Measurements from ENCODE around the gene TRAK1. TPM values are rescaled to one million over a fixed set of nuclear protein-coding genes. Genes with fewer than 3 reads are reported as not detected.
A peak's percentile ranks its signal among the peaks of the same experiment; 100 is the strongest.

Gene TRAK1
- total RNA-seq, 1 donor: 52.2 TPM

DNA sequence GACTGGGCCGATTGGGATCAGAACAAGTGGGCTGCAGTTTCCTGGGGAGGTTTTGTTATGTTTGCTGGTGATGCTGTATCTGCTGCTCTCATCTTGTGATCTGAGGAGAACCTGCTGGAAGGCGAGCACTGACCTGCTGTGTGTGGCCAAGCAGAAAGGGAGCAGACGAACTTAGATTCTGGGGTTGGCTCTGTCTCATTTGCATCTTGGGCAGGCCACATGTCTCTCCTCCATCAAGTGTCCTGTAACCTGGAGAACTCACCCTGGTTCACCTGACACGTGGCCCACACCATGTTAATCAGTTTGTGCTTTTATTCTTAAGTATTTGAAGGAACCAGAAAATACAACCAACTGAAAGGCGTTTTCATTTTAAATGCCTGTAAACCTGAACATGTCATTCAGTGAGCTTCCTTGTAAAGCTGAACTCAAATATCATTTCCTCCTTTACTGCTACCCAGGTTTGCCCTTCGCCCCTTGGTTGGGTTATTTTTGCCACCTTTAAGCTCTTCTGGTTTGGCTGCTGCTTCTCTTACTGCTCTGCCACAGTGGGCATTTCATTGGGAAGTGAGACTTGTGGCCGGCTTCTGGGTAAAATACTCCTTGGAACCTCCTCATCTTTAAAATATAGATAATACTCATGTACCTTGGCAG lies 33.5 kb upstream of the TRAK1 start:
- H3K4me3 ChIP-seq (ENCODE audit: low read depth, low read length): no peak overlapping the region
- no peak for DNase-seq (ENCODE audit: low read depth)
- TF ChIP-seq, protein P1, sequence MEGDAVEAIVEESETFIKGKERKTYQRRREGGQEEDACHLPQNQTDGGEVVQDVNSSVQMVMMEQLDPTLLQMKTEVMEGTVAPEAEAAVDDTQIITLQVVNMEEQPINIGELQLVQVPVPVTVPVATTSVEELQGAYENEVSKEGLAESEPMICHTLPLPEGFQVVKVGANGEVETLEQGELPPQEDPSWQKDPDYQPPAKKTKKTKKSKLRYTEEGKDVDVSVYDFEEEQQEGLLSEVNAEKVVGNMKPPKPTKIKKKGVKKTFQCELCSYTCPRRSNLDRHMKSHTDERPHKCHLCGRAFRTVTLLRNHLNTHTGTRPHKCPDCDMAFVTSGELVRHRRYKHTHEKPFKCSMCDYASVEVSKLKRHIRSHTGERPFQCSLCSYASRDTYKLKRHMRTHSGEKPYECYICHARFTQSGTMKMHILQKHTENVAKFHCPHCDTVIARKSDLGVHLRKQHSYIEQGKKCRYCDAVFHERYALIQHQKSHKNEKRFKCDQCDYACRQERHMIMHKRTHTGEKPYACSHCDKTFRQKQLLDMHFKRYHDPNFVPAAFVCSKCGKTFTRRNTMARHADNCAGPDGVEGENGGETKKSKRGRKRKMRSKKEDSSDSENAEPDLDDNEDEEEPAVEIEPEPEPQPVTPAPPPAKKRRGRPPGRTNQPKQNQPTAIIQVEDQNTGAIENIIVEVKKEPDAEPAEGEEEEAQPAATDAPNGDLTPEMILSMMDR (IDR thresholded peaks at IDR 0.05; ENCODE audit: insufficient read depth, low read depth, low read length): no peak

DNA sequence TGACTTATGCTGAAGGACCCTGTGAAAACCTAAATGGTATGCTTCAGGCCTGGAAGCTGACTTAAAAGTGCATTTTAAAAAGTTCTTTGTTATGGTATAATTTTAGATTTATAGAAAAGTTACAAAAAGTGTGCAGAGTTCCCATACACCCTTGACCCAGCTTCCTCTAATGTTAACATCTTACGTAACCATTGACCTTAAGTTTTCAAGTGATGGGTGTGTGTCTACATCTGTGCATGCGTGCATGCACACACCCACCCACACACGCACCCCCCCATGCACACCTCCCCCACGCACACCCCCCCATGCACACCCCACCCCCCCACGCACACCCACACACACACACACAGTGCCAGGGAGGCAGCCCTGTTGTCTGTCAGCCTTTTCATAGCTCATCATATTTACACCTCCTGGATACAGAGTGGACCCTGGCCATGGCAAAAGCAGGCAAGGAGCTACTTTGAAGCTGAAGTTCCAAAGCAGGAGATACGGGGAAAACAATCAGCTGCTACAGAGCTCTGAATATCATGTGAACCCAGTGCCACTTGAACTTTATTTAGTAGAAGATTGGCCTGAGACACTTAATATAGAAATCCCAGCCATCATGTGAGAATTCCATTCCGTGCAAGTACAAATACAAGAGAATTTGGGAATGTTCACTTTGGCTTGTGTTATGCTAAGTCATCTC lies 30.0 kb upstream of the TRAK1 start:
- no peak overlapping the region for H3K4me3 ChIP-seq (ENCODE audit: low read depth, low read length)
- peak; percentile 34 for DNase-seq (ENCODE audit: low read depth)
- TF ChIP-seq, protein P1 (IDR thresholded peaks at IDR 0.05; ENCODE audit: insufficient read depth, low read depth, low read length): no peak

GRCh38 chr3:42061713-42062380 lies 29.3 kb upstream of the TRAK1 start:
- peak; percentile 83 for DNase-seq (ENCODE audit: low read depth)
- no peak overlapping the region for H3K4me3 ChIP-seq (ENCODE audit: low read depth, low read length)
- TF ChIP-seq, protein P1 (IDR thresholded peaks at IDR 0.05; ENCODE audit: insufficient read depth, low read depth, low read length): no peak

GRCh38 chr3:42062464-42062863 lies 28.7 kb upstream of the TRAK1 start:
- no peak overlapping the region for H3K4me3 ChIP-seq (ENCODE audit: low read depth, low read length)
- no peak for DNase-seq (ENCODE audit: low read depth)
- TF ChIP-seq, protein P1 (IDR thresholded peaks at IDR 0.05; ENCODE audit: insufficient read depth, low read depth, low read length): no peak

GRCh38 chr3:42063888-42064287 lies 27.3 kb upstream of the TRAK1 start:
- H3K4me3 ChIP-seq (ENCODE audit: low read depth, low read length): no peak overlapping the region
- TF ChIP-seq, protein P1 (IDR thresholded peaks at IDR 0.05; ENCODE audit: insufficient read depth, low read depth, low read length): no peak
- peak; percentile 82 for DNase-seq (ENCODE audit: low read depth)

DNA sequence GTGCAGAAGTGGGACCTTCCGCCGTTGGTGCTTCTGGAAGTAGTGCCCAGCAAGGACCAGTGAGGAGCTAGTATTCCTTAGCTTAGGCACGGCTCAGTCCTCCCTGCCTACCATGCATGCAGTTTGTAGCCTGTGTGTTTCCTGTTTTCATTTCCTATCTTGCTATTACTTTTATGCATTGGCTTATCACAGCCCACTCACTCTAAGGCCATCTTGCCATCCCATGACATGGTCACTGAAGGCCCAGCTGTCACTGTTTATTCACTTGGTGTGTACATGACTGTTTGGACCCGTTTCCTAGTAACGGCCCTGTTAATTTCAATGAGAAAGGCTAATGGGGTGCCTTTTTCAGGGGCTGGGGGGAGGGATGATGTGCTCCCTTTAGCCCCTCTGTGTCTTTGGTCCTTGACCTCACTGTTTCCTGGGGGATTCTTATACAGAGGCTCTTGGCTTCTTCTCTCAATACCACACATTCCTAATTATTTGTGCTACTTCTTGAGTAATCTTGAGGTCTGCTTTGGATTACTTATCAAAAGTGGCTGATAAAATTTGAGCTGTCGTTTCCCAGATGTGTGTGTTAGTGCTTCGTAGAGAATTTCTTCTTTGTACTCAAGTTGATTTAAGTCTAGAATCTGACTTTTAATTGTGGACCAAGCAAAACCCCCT lies 24.5 kb upstream of the TRAK1 start:
- DNase-seq (ENCODE audit: low read depth): peak; percentile 82
- no peak overlapping the region for H3K4me3 ChIP-seq (ENCODE audit: low read depth, low read length)
- TF ChIP-seq, protein P1 (IDR thresholded peaks at IDR 0.05; ENCODE audit: insufficient read depth, low read depth, low read length): no peak
